SK-N-MC (cell line): ENCODE results near the gene BHLHE40.

Experiments
- EZH2 ChIP-seq: fragments of 200-600 bp; sonication (generic); IDR thresholded peaks from one replicate; pipeline ENCODE4 v1.6.1; 2017; ENCODE audit warnings: antibody characterized with exemption
- FOXP2 ChIP-seq: optimal IDR thresholded peaks from 2 replicates; pipeline ENCODE3; 2011; ENCODE audit warnings: mild to moderate bottlenecking, moderate library complexity; ENCODE audit not compliant: insufficient read depth; ENCODE audit errors: extremely low read length, control extremely low read depth
- POLR2AphosphoS5 ChIP-seq: IDR thresholded peaks from 2 replicates; pipeline ENCODE4 v1.6.1; 2012; ENCODE audit warnings: mild to moderate bottlenecking, low read depth, low read length, borderline replicate concordance

DNA sequence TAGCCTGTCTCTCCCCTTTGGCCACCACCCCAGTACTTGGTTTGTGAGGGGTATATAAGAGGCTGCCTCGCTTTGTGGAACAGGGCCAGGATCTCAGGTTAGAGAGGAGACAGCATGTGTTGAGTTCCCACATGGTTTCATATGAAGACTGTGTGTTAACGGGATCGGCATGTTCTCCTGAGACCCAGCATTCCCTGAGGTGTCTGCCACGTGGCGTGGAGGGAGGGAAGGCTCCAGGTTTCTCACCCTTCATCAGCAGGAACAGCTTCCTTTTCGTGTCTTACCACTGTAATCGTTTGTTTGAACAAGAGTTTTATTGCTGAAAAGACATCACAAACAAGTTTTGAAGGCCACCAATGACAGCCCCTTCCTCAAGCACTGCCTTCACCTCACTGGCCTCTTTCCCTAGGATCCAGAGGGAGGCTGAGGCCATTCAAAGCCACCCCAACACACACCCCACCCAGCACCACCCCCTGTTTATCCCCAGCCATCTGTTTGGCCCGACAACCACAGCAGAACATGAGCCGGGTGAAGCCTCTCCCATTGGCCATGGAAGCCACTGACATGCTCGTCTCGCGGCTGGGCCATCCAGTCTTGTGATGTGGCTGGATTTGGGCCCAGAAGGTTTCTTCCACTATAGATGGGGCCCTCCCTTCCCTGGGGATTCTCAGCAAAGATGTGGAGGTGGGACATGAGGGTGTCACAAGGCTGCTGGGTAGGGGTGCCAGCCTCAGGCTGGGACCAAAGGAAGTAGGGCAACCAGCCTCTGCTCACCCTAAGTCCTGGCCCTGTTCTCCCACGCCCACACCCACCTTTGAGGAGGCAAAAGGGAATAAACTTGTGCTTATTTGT is 10.0 kb downstream of the BHLHE40 start:
- TF ChIP-seq POLR2AphosphoS5 (no peak), EZH2 (no peak), FOXP2 (no peak)
